Brain pericyte (primary cell): ENCODE data around the gene ADAD2.
"Not testable (repeated sequence)": the region's sequence is repeated elsewhere in the genome, so short reads cannot be mapped to it uniquely, and the experiment has no call there.

Source experiments
- DNase-seq: peaks from one replicate; pipeline ENCODE4 v3.0.0-alpha.2; 2012; ENCODE audit warnings: low read depth, low spot score

Gene ADAD2

GRCh38 chr16:84195201-84196093 is 4.5 kb downstream of the ADAD2 start:
- DNase-seq = no peak

DNA sequence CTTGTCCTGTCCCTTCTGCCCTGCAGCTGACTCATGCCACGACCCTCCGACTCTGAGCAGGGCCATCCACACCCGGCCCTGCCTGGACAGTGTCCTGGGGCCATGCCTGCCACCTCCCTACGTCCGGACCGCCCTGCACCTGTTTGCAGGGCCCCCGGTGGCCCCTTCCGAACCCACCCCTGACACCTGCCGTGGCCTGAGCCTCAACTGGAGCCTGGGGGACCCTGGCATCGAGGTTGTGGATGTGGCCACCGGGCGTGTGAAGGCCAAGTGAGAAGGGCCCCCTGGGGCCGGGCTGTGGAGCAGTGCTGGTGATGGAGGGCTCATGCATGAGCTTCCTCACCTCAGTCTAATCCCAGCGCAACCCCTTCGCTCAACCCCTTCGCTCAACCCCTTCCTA is 5.1 kb downstream of the ADAD2 start:
- no peak for DNase-seq

GRCh38 chr16:84196727-84197394 is 5.9 kb downstream of the ADAD2 start:
- no peak for DNase-seq

- no peak for DNase-seq
These were observed 6.6 kb downstream of the ADAD2 start for GRCh38 chr16:84197466-84198128.

DNA sequence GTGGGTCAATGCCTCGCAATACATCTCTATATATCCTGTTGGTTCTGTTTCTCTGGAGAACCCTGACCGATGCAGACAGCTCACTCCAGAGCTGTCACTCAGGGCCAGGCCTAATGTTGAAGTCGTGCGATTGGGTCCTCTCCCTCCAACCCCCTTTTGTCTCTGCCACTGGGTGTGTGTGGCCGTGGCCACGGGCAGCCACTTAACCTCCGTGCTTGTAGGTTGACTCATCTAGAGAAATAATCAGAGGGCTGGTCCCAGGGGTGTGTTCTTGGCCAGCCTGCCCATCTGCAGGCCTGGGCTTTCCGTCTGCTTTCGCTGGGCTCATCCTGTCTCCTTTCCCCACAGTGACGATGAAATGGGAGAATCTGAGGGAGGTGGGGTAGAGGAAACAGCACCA is 7.4 kb downstream of the ADAD2 start:
- DNase-seq = peak; percentile 41

DNA sequence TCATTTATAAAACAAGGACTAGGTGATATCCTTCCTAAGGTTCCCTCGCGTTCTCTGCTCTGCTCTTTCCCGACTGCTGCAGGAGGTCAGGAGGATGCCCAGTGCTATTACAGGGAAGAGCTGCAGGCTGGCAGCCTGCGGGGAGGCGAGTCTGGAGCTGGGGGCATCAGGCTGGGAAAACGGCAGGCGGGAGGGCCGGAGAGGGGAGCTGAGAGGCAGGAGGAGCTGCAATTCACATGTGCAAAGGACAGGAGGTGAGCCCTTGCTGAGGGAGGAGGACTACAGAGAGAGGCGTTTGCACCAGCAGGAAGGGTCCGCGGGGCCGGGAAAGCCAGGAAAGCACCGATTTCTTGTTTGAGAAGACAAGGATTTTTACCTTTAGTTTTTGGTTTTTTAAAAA is 8.1 kb downstream of the ADAD2 start:
- no peak for DNase-seq

DNA sequence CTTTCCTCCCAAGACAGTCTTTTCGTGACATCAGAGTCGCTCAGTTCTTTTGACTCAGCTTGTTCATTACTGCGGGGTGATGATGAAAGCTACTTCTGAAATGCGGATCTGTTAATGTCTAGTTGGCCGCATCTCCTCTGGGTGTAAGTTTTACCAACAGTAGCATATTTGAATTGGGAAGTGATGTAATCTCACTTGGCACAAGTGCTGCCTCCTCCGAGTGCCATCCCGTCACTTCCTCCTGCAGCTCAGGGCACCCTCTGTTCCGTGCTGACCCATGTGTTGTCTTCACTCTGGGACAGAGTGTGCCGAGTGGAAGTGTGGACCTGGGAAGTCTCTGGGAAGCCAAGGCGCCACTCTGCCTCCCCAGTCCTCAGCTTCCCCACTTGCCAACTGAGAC is 8.9 kb downstream of the ADAD2 start:
- no peak for DNase-seq

GRCh38 chr16:84204551-84204950 is 13.6 kb downstream of the ADAD2 start:
- DNase-seq = not testable (repeated sequence)

DNA sequence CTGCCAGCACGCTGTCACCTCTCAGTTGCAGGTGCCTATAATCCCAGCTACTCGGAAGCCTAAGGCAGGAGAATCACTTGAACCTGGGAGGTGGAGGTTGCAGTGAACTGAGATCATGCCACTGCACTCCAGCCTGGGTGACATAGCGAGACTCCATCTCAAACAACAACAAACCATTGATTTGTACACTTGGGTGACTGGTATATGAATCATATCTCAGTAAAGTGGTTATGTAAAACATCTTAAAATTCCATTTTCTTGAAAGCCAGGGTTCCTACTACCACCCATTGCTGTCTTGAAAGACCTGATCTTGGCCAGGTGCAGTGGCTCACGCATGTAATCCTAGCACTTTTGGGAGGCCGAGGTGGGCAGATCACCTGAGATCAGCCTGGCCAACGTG is 14.2 kb downstream of the ADAD2 start:
- DNase-seq = not testable (repeated sequence)

DNA sequence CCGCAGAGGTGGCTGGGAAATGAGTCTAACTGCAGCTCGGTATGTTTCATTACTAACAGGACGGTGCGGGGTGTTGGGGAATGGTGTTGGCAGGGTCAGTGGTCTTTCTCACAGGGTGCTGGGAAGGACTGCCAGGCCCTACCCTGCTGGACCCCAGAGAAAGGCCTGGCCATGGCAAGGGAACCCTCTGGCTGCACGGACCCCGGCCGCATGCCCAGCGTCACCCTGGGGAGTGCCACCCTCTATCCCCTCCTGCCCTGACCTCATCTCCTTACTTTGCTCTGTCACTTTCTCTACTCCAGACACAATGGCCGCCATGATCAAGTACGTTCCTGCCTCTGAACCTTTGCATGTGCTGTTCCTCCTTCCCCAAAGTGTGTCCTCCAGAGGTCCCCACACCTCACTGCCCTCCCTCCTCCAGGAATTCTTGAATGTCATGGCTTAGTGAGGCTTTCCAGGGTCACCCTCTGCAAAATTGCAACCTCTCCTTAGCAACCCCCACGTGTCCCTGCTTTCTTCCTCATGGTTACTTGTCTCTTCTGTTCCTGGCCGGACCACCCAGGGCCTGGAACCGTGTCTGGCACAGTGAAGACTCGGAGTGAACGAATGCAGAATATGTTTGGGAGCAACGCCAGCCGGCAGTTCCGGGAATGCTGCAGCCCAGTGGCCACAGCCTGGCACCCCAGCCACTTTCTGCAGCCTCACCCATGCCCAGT is 15.2 kb downstream of the ADAD2 start:
- no peak for DNase-seq

DNA sequence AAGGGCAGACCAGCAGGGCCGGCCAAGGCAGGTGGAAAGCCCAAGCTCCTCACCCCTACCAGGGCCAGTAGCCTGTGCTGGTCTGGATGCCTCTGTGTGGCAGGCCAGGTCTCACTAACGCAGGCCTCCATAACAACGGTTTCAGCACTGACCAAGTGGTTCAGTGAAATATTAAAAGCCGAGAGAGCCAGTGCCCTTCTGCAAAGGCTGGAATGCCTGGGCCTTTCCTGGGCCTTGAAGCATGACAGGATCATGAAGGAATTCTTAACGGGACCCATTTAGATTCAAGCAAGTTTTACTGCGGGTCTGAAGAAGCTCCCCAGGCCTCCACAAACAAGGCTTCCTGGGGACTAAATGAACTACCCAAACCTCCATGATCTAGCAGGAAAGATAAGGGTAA is 16.3 kb downstream of the ADAD2 start:
- DNase-seq = no peak

- DNase-seq = no peak
These were observed 16.9 kb downstream of the ADAD2 start for GRCh38 chr16:84207879-84208278.

DNA sequence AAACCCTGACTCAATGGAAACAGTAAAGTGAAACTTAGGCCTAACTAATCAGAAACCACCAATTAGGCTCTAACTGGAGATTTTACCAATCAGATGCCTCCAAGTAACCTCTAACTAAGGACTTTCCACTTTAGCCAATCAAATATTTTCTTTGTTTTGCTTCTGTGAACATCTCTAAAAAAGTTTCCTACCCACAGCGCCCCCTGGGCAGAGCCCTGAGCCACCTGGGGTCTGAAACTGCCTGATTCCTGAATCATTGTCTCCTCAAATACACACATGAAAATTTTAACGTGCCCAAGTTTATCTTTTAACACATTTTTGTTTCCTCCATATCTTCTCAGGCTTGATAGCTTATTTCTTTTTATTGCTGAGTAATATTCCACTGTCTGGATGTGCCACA is 19.0 kb downstream of the ADAD2 start:
- DNase-seq = no peak

- DNase-seq = no peak
These were observed 21.2 kb downstream of the ADAD2 start for GRCh38 chr16:84212154-84212553.

- no peak for DNase-seq
These were observed 21.7 kb downstream of the ADAD2 start for GRCh38 chr16:84212631-84213030.

DNA sequence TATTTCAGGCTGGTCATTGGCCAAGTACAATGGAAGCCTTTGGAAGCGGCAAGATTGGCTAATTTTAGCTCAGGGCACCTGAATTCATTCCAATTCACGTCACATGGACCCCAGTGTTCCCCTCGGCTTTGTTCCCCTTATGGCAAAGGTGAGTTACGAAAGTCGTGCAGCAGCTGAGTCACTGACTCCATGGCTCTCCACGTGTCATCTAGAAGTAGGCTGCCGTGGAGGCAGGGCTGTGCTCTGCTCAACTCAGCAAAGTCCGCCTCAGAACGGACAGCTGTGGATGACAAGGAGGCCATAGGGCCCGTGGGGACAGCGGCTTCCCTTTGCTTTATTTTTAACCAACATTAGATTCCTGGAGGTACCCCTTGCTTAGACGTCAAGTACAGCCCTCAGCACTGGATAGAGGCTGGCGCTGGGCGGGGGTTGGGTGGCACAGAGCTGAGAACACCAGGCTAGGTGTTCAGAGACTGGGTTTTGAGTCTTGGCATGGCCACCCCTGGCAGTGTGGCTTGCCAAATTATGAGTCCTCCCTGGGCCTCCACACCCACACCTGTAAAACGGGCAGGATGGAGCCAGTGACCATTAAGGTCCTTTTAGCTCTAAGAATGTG is 23.6 kb downstream of the ADAD2 start:
- DNase-seq = no peak

GRCh38 chr16:84215531-84215930 is 24.6 kb downstream of the ADAD2 start:
- no peak for DNase-seq

DNA sequence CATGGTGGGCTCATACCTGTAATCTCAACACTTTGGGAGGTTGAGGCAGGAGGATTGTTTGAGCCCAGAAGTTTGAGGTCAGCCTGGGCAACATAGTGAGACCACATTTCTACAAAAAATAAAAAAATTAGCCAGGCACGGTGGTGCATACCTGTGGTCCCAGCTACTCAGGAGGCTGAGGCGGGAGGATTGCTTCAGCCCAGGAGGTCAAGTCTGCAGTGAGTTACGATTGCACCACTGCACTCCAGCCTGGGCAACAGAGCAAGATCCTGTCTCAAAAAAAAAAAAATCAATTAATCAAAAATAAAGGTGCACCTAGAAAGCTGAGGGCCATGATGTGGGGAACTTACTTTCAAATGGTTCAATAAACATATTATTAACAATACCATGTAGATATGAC is 25.2 kb downstream of the ADAD2 start:
- not testable (repeated sequence) for DNase-seq

DNA sequence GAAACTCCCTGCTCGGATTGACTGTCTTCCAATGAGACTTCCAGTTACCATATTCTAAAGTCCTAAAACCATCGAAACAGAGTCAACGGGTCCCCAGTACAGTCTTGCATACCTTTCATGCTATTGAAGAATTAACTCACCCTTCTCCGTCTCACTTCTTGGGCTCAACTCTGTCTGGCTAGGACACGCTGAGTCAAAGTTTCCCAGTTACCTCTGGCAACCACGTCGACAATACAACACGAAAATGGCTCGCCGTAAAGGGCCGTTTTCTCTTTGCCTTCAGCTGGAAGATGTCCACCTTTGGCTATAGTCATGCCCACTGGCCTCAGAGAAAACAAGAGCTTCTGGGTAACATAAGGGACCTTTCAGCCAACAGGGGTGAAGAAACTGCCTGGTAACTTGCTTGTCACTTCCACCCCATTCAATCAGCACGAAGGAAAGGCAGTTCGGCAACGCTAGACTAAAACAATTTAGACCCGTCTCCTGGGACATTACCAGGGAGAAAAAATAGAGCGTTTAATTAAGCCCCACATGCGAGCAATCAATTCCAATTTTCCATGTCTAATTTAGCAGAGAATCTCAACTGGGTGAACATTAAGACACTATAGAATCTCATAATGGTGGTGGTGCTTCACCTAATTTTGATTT is 27.3 kb downstream of the ADAD2 start:
- DNase-seq = no peak

GRCh38 chr16:84218956-84219355 is 28.0 kb downstream of the ADAD2 start:
- DNase-seq = no peak

DNA sequence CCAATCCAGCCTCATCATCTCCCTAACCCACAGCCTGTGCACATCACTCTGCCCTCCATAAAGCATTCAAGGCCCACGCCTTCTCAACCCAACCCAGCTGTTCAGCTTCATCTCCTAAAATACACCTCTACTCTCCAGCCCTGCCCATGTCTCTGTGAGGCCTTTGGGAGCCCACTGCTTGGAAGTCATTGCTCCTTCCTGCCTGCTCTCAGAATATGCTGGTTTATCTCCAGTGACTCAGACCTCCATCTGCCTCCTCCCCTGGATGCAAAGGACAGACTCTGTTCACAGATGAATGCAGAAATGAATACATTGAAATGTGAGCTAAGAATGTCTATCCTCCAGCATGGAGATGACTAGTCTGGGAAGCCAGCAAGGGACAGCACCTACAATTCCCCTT is 29.9 kb downstream of the ADAD2 start:
- no peak for DNase-seq
